SK-N-MC (cell line): ENCODE measurements around the gene CRKL.

ENCODE experiments used
- EZH2 ChIP-seq: fragments of 200-600 bp; sonication (generic); IDR thresholded peaks from one replicate; pipeline ENCODE4 v1.6.1; 2017; ENCODE audit warnings: antibody characterized with exemption
- FOXP2 ChIP-seq: optimal IDR thresholded peaks from 2 replicates; pipeline ENCODE3; 2011; ENCODE audit warnings: mild to moderate bottlenecking, moderate library complexity; ENCODE audit not compliant: insufficient read depth; ENCODE audit errors: extremely low read length, control extremely low read depth
- POLR2AphosphoS5 ChIP-seq: IDR thresholded peaks from 2 replicates; pipeline ENCODE4 v1.6.1; 2012; ENCODE audit warnings: mild to moderate bottlenecking, low read depth, low read length, borderline replicate concordance

GRCh38 chr22:20962491-20962945 lies 45.3 kb downstream of the CRKL start:
- TF ChIP-seq EZH2 (no peak), POLR2AphosphoS5 (no peak), FOXP2 (no peak)
